Measurements from ENCODE around the gene OR2AT4. TPM values are rescaled to one million over a fixed set of nuclear protein-coding genes. Genes with fewer than 3 reads are reported as not detected.
A peak's percentile ranks its signal among the peaks of the same experiment; 100 is the strongest.
"Not testable (repeated sequence)": the region's sequence is repeated elsewhere in the genome, so short reads cannot be mapped to it uniquely, and the experiment has no call there.

Gene OR2AT4
- total RNA-seq, 1 donor from 2014 or later = not detected

GRCh38 chr11:75103380-75104026, 6.8 kb upstream of the OR2AT4 start:
- TF ChIP-seq CTCF (IDR thresholded peaks at IDR 0.05) = no peak
- ATAC-seq (ENCODE audit: low read depth) = no peak
- Mint-ChIP-seq H3K36me3 (ENCODE audit: low read depth) (no peaks in the 10 kb centered on the region), H3K9me3 (no peaks in the 10 kb centered on the region), H3K27ac (no peak overlapping the region), H3K4me3 (no peak overlapping the region), H3K4me1 (no peaks in the 10 kb centered on the region), H3K27me3 (peaks cover 22% of the 10 kb centered on the region)
- POLR2A ChIA-PET = no interaction called here
- intact Hi-C loops (cut with micrococcal nuclease) = no loop called here
- DNase-seq = no peak
- CTCF ChIA-PET = no interaction called here

- H3K9me3 Mint-ChIP-seq = no peaks in the 10 kb centered on the region
- ChIA-PET POLR2A (no interaction called here), CTCF (no interaction called here)
- DNase-seq (no peak), ATAC-seq (ENCODE audit: low read depth) (no peak)
- no peak overlapping the region for H3K27ac Mint-ChIP-seq
- no peak for TF ChIP-seq CTCF (IDR thresholded peaks at IDR 0.05)
- no peaks in the 10 kb centered on the region for H3K36me3 Mint-ChIP-seq (ENCODE audit: low read depth)
- intact Hi-C loops (cut with micrococcal nuclease) = no loop called here
- H3K4me1 Mint-ChIP-seq = no peaks in the 10 kb centered on the region
- H3K4me3 Mint-ChIP-seq = no peak overlapping the region
- H3K27me3 Mint-ChIP-seq = peaks cover 26% of the 10 kb centered on the region
Observed at GRCh38 chr11:75101424-75102128, 4.9 kb upstream of the OR2AT4 start.

- H3K27me3 Mint-ChIP-seq = peaks cover 31% of the 10 kb centered on the region
- H3K27ac Mint-ChIP-seq = no peak overlapping the region
- TF ChIP-seq CTCF (IDR thresholded peaks at IDR 0.05) = no peak
- H3K9me3 Mint-ChIP-seq = no peaks in the 10 kb centered on the region
- ATAC-seq (ENCODE audit: low read depth) = peak; percentile 76
- POLR2A ChIA-PET = no interaction called here
- no peaks in the 10 kb centered on the region for H3K4me1 Mint-ChIP-seq
- no peak overlapping the region for H3K4me3 Mint-ChIP-seq
- intact Hi-C loops (cut with micrococcal nuclease) = no loop called here
- DNase-seq = no peak
- CTCF ChIA-PET = interaction anchor here (1.1 kb wide), 1 partner anchor 40 kb away, joined by 3 read pairs; no protein-coding TSS in a partner anchor
- no peaks in the 10 kb centered on the region for H3K36me3 Mint-ChIP-seq (ENCODE audit: low read depth)
Observed at GRCh38 chr11:75100314-75100713, 3.6 kb upstream of the OR2AT4 start.

- intact Hi-C loops (cut with micrococcal nuclease) = no loop called here
- POLR2A ChIA-PET = no interaction called here
- Mint-ChIP-seq H3K36me3 (ENCODE audit: low read depth) (no peaks in the 10 kb centered on the region), H3K27ac (no peak overlapping the region), H3K27me3 (peaks cover 34% of the 10 kb centered on the region), H3K4me1 (no peaks in the 10 kb centered on the region), H3K4me3 (no peak overlapping the region), H3K9me3 (no peaks in the 10 kb centered on the region)
- no peak for TF ChIP-seq CTCF (IDR thresholded peaks at IDR 0.05)
- no peak for ATAC-seq (ENCODE audit: low read depth)
- CTCF ChIA-PET = interaction anchor here (1.1 kb wide), 1 partner anchor 40 kb away, joined by 3 read pairs; no protein-coding TSS in a partner anchor
- no peak for DNase-seq
Observed at GRCh38 chr11:75099635-75100034, 3.0 kb upstream of the OR2AT4 start.

- POLR2A ChIA-PET; DNase-seq; H3K4me1 Mint-ChIP-seq; ATAC-seq (ENCODE audit: low read depth); H3K4me3 Mint-ChIP-seq; CTCF ChIA-PET; H3K9me3 Mint-ChIP-seq; intact Hi-C loops (cut with micrococcal nuclease); H3K36me3 Mint-ChIP-seq (ENCODE audit: low read depth); H3K27ac Mint-ChIP-seq: not testable (repeated sequence)
- H3K27me3 Mint-ChIP-seq = peaks cover 35% of the 10 kb centered on the region
Observed at GRCh38 chr11:75098835-75099439, 2.3 kb upstream of the OR2AT4 start.

GRCh38 chr11:75098181-75098580, 1.5 kb upstream of the OR2AT4 start:
- intact Hi-C loops (cut with micrococcal nuclease); H3K9me3 Mint-ChIP-seq; H3K4me1 Mint-ChIP-seq; H3K4me3 Mint-ChIP-seq; DNase-seq; H3K27ac Mint-ChIP-seq; POLR2A ChIA-PET; CTCF ChIA-PET; ATAC-seq (ENCODE audit: low read depth); H3K36me3 Mint-ChIP-seq (ENCODE audit: low read depth): not testable (repeated sequence)
- H3K27me3 Mint-ChIP-seq = peaks cover 29% of the 10 kb centered on the region
